ENCODE results near the gene AHSG. TPM values are rescaled to one million over a fixed set of nuclear protein-coding genes. Genes with fewer than 3 reads are reported as not detected.

AHSG gene
- total and polyA plus RNA-seq, 2 donors (not counting 3 experiments of a cell fraction or from before 2014, with no cell fraction given), result not detected

- Histone ChIP-seq H4K20me1 (replicated peaks; ENCODE audit: control insufficient read depth, extremely low read depth, insufficient read depth, low read length) (no peaks in the 10 kb centered on the region), H3K4me1 (ENCODE audit: control insufficient read depth, extremely low read depth, insufficient read depth, low read length) (no peaks in the 10 kb centered on the region), H3K27ac (ENCODE audit: insufficient read depth, low read depth, low read length) (no peak overlapping the region), H3K4me2 (ENCODE audit: insufficient read depth, low read length) (no peak overlapping the region), H3K27me3 (ENCODE audit: control insufficient read depth in 2 of 2, insufficient read depth in 2 of 2, low read length in 2 of 2) (peaks cover 0 to 3% of the 10 kb centered on the region in 2 experiments), H3K9me1 (replicated peaks; ENCODE audit: control insufficient read depth, extremely low read depth, insufficient read depth, low read length) (no peaks in the 10 kb centered on the region), H3K9ac (replicated peaks; ENCODE audit: extremely low read depth, insufficient read depth, low read length) (no peak overlapping the region), H3K4me3 (replicated peaks in 1 of 3; ENCODE audit: insufficient read depth in 1 of 3, low read depth in 1 of 3, low read length in 3 of 3) (no peak overlapping the region), H3K36me3 (ENCODE audit: control insufficient read depth in 2 of 2, extremely low read depth in 1 of 2, insufficient read depth in 2 of 2, low read length in 2 of 2) (no peaks in the 10 kb centered on the region), H2AFZ (ENCODE audit: low read depth, low read length) (no peak overlapping the region), H3K79me2 (ENCODE audit: control insufficient read depth, insufficient read depth, low read length) (no peaks in the 10 kb centered on the region), H3K9me3 (replicated peaks; ENCODE audit: control insufficient read depth, insufficient read depth, low read length) (no peaks in the 10 kb centered on the region)
- FAIRE-seq (no peak), DNase-seq (ENCODE audit: low read depth, low spot score) (no peak)
- ChIA-PET CTCF (no interaction called here), POLR2A (no interaction called here)
- dilution Hi-C loops (cut with MboI; ENCODE audit: extremely low pct_ligation_motif_present, low sequenced_read_pairs), result no loop called here
- no TSS peak for BruUV-seq (replicated peaks)
- intact Hi-C loops (cut with micrococcal nuclease), result no loop called here
- no peak for TF ChIP-seq POLR2AphosphoS5 (IDR thresholded peaks at IDR 0.05; ENCODE audit: insufficient read depth, low read depth, low read length)
- no peak for TF ChIP-seq JUN (IDR thresholded peaks at IDR 0.05; ENCODE audit: borderline replicate concordance, insufficient read depth, insufficient read length, low read depth)
- TF ChIP-seq EZH2 (IDR thresholded peaks at IDR 0.05; ENCODE audit: borderline replicate concordance, low read depth, low read length, severe bottlenecking), result no peak
- TF ChIP-seq GATA2 (IDR thresholded peaks at IDR 0.05; ENCODE audit: insufficient read depth, insufficient read length, low read depth, low read length), result no peak
- TF ChIP-seq FOS (IDR thresholded peaks at IDR 0.05; ENCODE audit: borderline replicate concordance, insufficient read depth, low read length), result no peak
- TF ChIP-seq CTCF (IDR thresholded peaks at IDR 0.05; ENCODE audit: extremely low read depth in 1 of 2, insufficient read depth in 1 of 2, low read depth in 1 of 2, low read length in 2 of 2), result no peak
- TF ChIP-seq POLR2A (IDR thresholded peaks at IDR 0.05; ENCODE audit: low read depth, low read length), result no peak
- TF ChIP-seq MAX (IDR thresholded peaks at IDR 0.05; ENCODE audit: insufficient read depth, insufficient read length), result no peak
- TF ChIP-seq MYC (IDR thresholded peaks at IDR 0.05; ENCODE audit: low read depth, low read length), result no peak
These were observed 31.8 kb downstream of the AHSG start for GRCh38 chr3:186644683-186645082.
